Measurements from ENCODE around the gene SYT10.

GRCh38 chr12:33349791-33350190 lies 89.8 kb downstream of the SYT10 start:
- TF ChIP-seq CTCF (IDR thresholded peaks at IDR 0.05) (no peak), TEAD4 (IDR thresholded peaks at IDR 0.05; ENCODE audit: borderline replicate concordance, insufficient read depth) (no peak), RFX5 (IDR thresholded peaks at IDR 0.05; ENCODE audit: low read length) (no peak), YY1 (IDR thresholded peaks at IDR 0.05; ENCODE audit: low read depth) (no peak), FOSL2 (IDR thresholded peaks at IDR 0.05; ENCODE audit: borderline replicate concordance, low read depth) (no peak), POLR2AphosphoS5 (IDR thresholded peaks at IDR 0.05; ENCODE audit: low read depth, low read length) (no peak), EZH2phosphoT487 (IDR thresholded peaks at IDR 0.05; ENCODE audit: borderline replicate concordance, low read depth) (no peak), CHD2 (IDR thresholded peaks at IDR 0.05; ENCODE audit: low read length, partially characterized antibody) (no peak), MXI1 (IDR thresholded peaks at IDR 0.05; ENCODE audit: low read depth, low read length) (no peak), MAX (IDR thresholded peaks at IDR 0.05; ENCODE audit: low read depth) (no peak), EP300 (IDR thresholded peaks at IDR 0.05; ENCODE audit: borderline replicate concordance in 1 of 2, low read depth in 1 of 2, low read length in 1 of 2) (no peak), ZBTB33 (IDR thresholded peaks at IDR 0.05; ENCODE audit: borderline replicate concordance, low read depth) (no peak), REST (IDR thresholded peaks at IDR 0.05; ENCODE audit: low read depth, low read length) (no peak), USF2 (IDR thresholded peaks at IDR 0.05; ENCODE audit: borderline replicate concordance, low read depth, low read length) (no peak)
